Activated T-helper 1 cell treated with Interleukin-2 at 50 U/mL for 16 hours (primary cell): ENCODE measurements around the gene FXYD3.
"Not testable (repeated sequence)": the region's sequence is repeated elsewhere in the genome, so short reads cannot be mapped to it uniquely, and the experiment has no call there.

Experiments used
- DNase-seq: peaks from one replicate; pipeline ENCODE4 v3.0.0-alpha.2; 2020; ENCODE audit warnings: low read depth

FXYD3 gene

GRCh38 chr19:35141837-35142605 is 26.4 kb downstream of the FXYD3 start:
- no peak for DNase-seq

GRCh38 chr19:35142606-35143230 is 27.1 kb downstream of the FXYD3 start:
- peak; percentile 68 for DNase-seq

- no peak for DNase-seq
Observed at GRCh38 chr19:35143231-35143715, 27.6 kb downstream of the FXYD3 start, which contains the start of gene FXYD7. Gene FXYD7, plus strand, starts transcription at chr19:35143255. Its CDS starts 79 bp downstream, at chr19:35143334.

- DNase-seq: no peak
Observed at GRCh38 chr19:35143818-35144217, 28.2 kb downstream of the FXYD3 start.

- DNase-seq: no peak
Observed at GRCh38 chr19:35144259-35144599, 28.6 kb downstream of the FXYD3 start.

- DNase-seq: no peak
Observed at GRCh38 chr19:35144600-35145436, 29.2 kb downstream of the FXYD3 start.

- DNase-seq: no peak
Observed at GRCh38 chr19:35146746-35147459, 31.3 kb downstream of the FXYD3 start.

- DNase-seq: no peak
Observed at GRCh38 chr19:35149463-35149862, 33.8 kb downstream of the FXYD3 start.

GRCh38 chr19:35150445-35150844 is 34.8 kb downstream of the FXYD3 start:
- no peak for DNase-seq

- DNase-seq: no peak
Observed at GRCh38 chr19:35151273-35152065, 35.8 kb downstream of the FXYD3 start.

GRCh38 chr19:35153129-35153522 is 37.5 kb downstream of the FXYD3 start:
- not testable (repeated sequence) for DNase-seq

- DNase-seq: peak; percentile 60
Observed at GRCh38 chr19:35153701-35154524, 38.3 kb downstream of the FXYD3 start.

GRCh38 chr19:35154525-35155406 is 39.1 kb downstream of the FXYD3 start, which contains the start of gene FXYD5:
Gene FXYD5, plus strand, starts transcription at chr19:35154735. Its CDS starts 816 bp downstream, at chr19:35155551.
- peak; percentile 58 for DNase-seq

- DNase-seq: no peak
Observed at GRCh38 chr19:35155441-35155840, 39.8 kb downstream of the FXYD3 start.

GRCh38 chr19:35155981-35156672 is 40.5 kb downstream of the FXYD3 start:
- DNase-seq: no peak

- no peak for DNase-seq
Observed at GRCh38 chr19:35156673-35157014, 41.0 kb downstream of the FXYD3 start.

- DNase-seq: no peak
Observed at GRCh38 chr19:35157431-35157830, 41.8 kb downstream of the FXYD3 start.

GRCh38 chr19:35159606-35160005 is 44.0 kb downstream of the FXYD3 start:
- DNase-seq: no peak
